ENCODE data around the gene HASPIN.
"Not testable (repeated sequence)": the region's sequence is repeated elsewhere in the genome, so short reads cannot be mapped to it uniquely, and the experiment has no call there.

The HASPIN gene

DNA sequence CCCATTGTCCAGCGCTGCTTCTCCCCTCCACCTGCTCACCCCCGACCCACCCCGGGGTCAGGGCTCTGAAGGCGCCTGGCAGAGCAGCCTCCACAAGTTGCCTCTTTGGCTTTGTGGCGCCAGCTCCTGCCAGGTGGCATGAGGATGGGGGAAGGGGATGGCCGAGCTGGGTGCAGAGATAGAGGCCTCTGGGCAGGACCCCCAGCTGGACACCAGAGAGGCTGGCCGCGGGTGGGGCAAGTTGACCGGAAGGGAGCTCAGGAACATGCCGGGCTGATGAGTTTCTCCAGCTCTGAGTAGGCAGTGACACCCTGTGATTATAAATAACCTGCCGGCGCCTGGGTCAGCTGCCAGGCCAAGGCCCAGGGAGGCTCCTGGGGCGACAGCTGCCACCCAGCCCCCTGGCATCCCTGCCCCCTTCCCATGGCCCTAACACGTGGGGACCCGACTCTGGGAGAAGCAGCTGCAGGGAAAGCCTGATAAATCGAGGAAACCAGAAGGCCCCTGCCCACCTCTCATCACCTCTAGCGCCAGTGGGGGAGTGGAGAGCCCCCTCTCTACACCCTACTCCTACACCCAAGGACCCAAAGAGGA, 28.5 kb upstream of the HASPIN start:
- DNase-seq (ENCODE audit: insufficient read length, low spot score) (no peak), FAIRE-seq (peak; percentile 51)
- TF ChIP-seq POU2F2 (IDR thresholded peaks at IDR 0.05; ENCODE audit: low read depth, low read length) (no peak), POLR2AphosphoS5 (IDR thresholded peaks at IDR 0.05; ENCODE audit: low read depth, low read length) (no peak), SPI1 (IDR thresholded peaks at IDR 0.05; ENCODE audit: low read depth, low read length) (no peak), PAX5 (IDR thresholded peaks at IDR 0.05; ENCODE audit: insufficient read depth, low read length, severe bottlenecking) (no peak), POLR2A (IDR thresholded peaks at IDR 0.05; ENCODE audit: low read depth, low read length) (no peak)

DNA sequence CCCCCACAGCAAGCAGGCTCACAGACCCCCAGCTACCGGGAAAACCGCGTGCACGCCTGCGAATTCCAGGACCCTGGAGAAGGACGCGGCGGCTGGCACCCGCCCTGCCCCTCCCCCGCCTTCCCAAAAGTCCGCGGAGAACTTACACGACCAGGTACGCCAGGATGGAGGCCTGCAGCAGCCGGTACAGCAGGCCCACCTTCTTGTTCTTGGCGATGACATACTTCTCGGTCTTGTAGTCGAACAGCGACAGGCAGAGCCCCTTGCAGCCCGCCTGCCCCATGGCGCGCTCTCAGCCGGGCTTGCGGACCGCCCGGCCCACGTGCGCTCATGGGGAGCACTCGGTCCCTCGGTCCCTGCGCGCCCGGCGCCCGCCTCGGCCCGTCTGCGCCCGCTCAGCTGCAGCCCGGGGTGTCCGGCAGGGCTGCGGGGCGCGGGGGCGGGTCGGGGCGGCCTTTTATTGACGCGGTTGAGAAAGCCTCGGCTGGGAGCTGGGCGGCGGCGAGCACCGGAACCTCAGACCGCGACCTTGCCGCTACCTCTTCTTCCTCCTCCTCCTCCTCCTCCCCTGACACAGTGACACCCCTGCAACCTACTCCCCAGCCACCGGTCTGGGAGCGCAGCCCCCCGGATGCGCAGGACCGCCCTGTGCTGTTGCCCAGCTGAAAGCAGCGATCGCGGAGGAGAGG, 27.8 kb upstream of the HASPIN start, which contains the start of gene P2RX5:
P2RX5 (minus strand) TSS at position 433 of the 689 bp plus-strand sequence; CDS start at position 283, 150 bp downstream.
- DNase-seq (ENCODE audit: insufficient read length, low spot score) (no peak), FAIRE-seq (peak; percentile 94)
- TF ChIP-seq POLR2AphosphoS5 (IDR thresholded peaks at IDR 0.05; ENCODE audit: low read depth, low read length) (no peak), POLR2A (IDR thresholded peaks at IDR 0.05; ENCODE audit: low read depth, low read length) (no peak), PAX5 (IDR thresholded peaks at IDR 0.05; ENCODE audit: insufficient read depth, low read length, severe bottlenecking) (no peak), TAF1 (IDR thresholded peaks at IDR 0.05; ENCODE audit: low read depth, low read length) (no peak), SPI1 (IDR thresholded peaks at IDR 0.05; ENCODE audit: low read depth, low read length) (peak; percentile 81), POU2F2 (IDR thresholded peaks at IDR 0.05; ENCODE audit: low read depth, low read length) (peak; percentile 40; the same call in 1 of the 2 replicates)

DNA sequence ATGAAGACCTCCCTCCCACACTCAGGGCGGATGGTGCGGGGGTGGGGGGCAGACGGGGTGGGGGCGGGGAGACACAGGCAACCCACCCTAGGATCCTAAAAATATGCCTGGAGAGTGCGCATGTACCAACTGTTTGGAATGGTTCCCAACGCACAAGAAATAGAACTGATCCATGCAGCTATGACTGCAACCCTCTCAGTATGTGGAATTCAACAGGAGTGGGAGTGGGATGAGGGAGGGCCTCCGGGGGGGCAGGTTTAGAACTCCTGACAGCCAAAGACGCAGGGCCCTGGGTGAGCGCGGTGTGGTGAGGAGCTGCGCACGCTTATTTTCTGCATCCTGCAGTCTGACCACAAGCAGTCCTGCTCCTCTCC, 26.6 kb upstream of the HASPIN start:
- FAIRE-seq (peak; percentile 51), DNase-seq (ENCODE audit: insufficient read length, low spot score) (no peak)
- TF ChIP-seq TAF1 (IDR thresholded peaks at IDR 0.05; ENCODE audit: low read depth, low read length), result no peak

DNA sequence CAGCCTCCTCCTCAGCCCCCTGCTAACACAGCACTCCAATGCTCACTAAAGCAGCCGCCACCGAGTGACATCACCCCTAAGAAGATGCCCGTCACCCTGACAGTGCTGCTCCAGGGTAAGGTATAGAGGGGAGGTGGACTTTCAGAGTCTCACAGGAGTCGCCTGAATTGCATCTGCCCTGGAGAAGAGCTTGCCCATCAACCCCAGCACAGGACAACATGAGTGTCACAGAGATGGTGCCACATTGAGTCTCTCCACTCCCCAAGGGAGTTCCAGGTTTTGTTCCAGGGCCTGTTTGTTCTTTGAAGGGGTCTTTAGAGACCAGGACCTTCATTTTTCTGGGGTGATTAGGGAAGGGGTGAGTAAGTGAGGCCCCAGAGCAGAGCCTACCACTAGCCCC, 25.6 kb upstream of the HASPIN start:
- FAIRE-seq, result no peak
- TF ChIP-seq POU2F2 (IDR thresholded peaks at IDR 0.05; ENCODE audit: low read depth, low read length), result no peak
- no peak for TF ChIP-seq PAX5 (IDR thresholded peaks at IDR 0.05; ENCODE audit: insufficient read depth, low read length, severe bottlenecking)
- TF ChIP-seq SPI1 (IDR thresholded peaks at IDR 0.05; ENCODE audit: low read depth, low read length), result no peak
- TF ChIP-seq TAF1 (IDR thresholded peaks at IDR 0.05; ENCODE audit: low read depth, low read length), result no peak
- no peak for TF ChIP-seq POLR2A (IDR thresholded peaks at IDR 0.05; ENCODE audit: low read depth, low read length)
- no peak for TF ChIP-seq POLR2AphosphoS5 (IDR thresholded peaks at IDR 0.05; ENCODE audit: low read depth, low read length)
- no peak for DNase-seq (ENCODE audit: insufficient read length, low spot score)

DNA sequence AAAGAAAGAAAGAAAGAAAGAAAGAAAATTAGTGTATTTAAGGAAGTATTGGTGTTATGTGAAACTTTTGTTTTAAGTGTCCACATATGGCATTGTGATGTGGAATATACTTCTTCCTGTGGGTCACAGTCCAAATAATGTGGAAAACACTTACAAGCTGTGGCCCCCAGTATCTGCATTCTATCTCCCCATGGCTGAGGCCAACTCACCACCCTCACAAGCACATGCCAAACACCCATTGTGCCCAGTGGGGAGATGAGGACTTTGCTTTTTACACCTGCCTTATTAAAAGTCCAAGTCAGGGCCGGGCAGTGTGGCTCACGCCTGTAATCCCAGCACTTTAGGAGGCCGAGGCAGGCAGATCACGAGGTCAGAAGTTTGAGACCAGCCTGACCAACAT, 23.8 kb upstream of the HASPIN start:
- TF ChIP-seq TAF1 (IDR thresholded peaks at IDR 0.05; ENCODE audit: low read depth, low read length) (no peak), POLR2A (IDR thresholded peaks at IDR 0.05; ENCODE audit: low read depth, low read length) (no peak), SPI1 (IDR thresholded peaks at IDR 0.05; ENCODE audit: low read depth, low read length) (no peak), POLR2AphosphoS5 (IDR thresholded peaks at IDR 0.05; ENCODE audit: low read depth, low read length) (no peak), PAX5 (IDR thresholded peaks at IDR 0.05; ENCODE audit: insufficient read depth, low read length, severe bottlenecking) (no peak), POU2F2 (IDR thresholded peaks at IDR 0.05; ENCODE audit: low read depth, low read length) (no peak)
- no peak for DNase-seq (ENCODE audit: insufficient read length, low spot score)
- no peak for FAIRE-seq

DNA sequence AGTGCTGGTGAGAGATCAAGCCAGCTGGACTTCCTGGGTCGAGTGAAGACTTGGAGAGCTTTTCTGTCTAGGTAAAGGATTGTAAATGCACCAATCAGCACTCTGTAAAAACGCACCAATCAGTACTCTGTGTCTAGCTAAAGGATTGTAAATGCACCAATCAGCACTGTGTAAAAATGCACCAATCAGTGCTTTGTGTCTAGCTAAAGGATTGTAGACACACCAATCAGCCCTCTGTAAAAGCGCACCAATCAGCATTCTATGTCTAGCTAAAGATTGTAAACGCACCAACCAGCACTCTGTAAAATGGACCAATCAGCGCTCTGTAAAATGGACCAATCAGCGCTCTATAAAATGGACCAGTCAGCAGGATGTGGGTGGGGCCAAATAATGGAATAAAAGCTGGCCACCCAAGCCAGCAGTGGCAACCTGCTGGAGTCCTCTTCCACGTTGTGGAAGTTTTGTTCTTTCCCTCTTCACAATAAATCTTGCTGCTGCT, 21.6 kb upstream of the HASPIN start:
- FAIRE-seq; DNase-seq (ENCODE audit: insufficient read length, low spot score): not testable (repeated sequence)

DNA sequence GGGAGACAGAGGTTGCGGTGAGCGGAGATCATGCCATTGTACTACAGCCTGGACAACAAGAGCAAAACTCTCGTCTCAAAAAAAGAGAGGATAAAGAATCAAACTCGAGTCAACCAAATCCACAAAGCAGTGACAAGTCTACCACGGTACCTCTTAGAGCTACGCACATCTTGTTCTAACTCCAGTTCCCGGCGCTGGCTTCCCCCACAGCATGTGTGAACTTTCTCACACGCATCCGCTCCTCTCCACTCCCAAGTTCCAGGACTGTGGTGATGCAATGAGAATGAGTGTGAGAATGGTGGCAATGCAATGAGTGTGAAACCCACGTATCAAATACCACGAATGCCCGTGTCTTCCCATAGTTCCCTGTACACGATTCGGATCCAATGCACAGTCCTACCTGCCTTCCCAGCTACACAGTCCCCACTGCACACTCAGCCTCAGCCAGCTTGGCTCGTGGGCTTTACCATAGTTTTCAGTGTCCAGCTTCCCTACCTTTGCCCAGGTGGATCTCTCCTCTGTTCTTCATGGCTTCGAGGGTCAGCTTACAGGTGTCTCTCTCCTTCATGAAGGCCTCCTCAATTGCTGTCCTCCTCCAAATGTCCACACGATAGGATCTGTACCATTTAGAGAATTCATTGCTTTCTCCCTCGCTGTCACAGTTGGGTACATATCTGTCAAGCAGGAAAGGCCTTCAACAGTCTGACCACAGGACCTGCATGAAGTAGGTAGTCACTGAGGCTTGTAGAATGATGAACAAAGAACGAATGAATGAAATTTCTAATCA, 18.6 kb upstream of the HASPIN start:
- TF ChIP-seq POU2F2 (IDR thresholded peaks at IDR 0.05; ENCODE audit: low read depth, low read length), result no peak
- no peak for TF ChIP-seq SPI1 (IDR thresholded peaks at IDR 0.05; ENCODE audit: low read depth, low read length)
- DNase-seq (ENCODE audit: insufficient read length, low spot score) (no peak), FAIRE-seq (no peak)

DNA sequence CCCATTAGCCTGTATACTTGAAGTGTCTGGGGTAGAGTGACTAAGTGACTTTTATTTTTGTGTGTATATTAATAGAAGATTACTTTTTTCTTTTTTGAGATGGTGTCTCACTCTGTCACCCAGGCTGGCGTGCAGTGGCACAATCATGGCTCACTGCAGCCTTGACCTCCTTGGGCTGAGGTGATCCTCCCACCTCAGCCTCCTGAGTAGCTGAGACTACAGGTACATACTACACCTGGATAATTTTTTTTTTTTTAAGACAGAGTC, 18.1 kb upstream of the HASPIN start:
- DNase-seq (ENCODE audit: insufficient read length, low spot score); FAIRE-seq: not testable (repeated sequence)

DNA sequence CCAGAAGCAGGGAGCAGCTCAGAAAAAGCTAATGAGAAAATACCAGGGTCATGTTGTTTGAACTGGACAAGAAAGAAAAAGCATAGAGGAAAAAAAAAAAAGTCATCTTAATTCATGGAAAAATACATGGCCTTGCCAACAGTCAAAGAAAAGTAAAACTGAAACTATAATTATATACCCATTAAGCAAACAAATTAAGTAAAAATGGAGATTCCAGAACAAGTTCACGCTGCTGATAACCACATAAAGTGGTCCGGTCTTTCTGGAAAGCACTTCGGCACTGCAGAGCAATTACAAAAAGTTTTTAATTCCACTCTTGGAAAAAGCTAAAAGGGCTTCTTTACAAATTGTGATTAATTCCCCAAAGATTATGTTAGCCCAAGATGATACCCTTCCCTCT, 15.3 kb upstream of the HASPIN start:
- TF ChIP-seq POLR2A (IDR thresholded peaks at IDR 0.05; ENCODE audit: low read depth, low read length) (no peak), PAX5 (IDR thresholded peaks at IDR 0.05; ENCODE audit: insufficient read depth, low read length, severe bottlenecking) (no peak), SPI1 (IDR thresholded peaks at IDR 0.05; ENCODE audit: low read depth, low read length) (no peak), POLR2AphosphoS5 (IDR thresholded peaks at IDR 0.05; ENCODE audit: low read depth, low read length) (no peak), TAF1 (IDR thresholded peaks at IDR 0.05; ENCODE audit: low read depth, low read length) (no peak), POU2F2 (IDR thresholded peaks at IDR 0.05; ENCODE audit: low read depth, low read length) (no peak)
- FAIRE-seq, result no peak
- DNase-seq (ENCODE audit: insufficient read length, low spot score), result no peak

DNA sequence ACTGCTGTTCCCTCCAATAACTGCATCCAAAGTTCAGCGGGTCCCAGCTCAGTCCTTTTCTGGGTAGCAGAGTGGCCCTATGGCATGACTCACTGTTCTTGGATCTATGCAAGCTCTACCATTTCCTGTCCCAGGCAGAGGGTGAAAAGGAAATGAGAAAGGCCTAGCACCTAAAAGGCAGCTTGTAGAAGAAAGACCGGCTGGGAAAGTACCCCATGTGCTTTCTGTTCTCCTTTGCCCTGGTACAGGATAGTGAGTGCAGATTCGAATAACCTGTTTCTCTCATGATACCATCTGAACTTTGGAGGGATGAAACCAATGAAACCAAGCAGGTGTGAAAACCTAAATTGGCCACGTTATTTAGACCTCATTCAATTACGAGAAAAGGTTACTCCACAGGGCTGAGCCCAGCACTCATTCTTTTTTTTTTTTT, 12.7 kb upstream of the HASPIN start:
- TF ChIP-seq POLR2A (IDR thresholded peaks at IDR 0.05; ENCODE audit: low read depth, low read length) (no peak), SPI1 (IDR thresholded peaks at IDR 0.05; ENCODE audit: low read depth, low read length) (peak; percentile 94), POU2F2 (IDR thresholded peaks at IDR 0.05; ENCODE audit: low read depth, low read length) (no peak; the same call in 1 of the 2 replicates), POLR2AphosphoS5 (IDR thresholded peaks at IDR 0.05; ENCODE audit: low read depth, low read length) (no peak), PAX5 (IDR thresholded peaks at IDR 0.05; ENCODE audit: insufficient read depth, low read length, severe bottlenecking) (peak; percentile 94), TAF1 (IDR thresholded peaks at IDR 0.05; ENCODE audit: low read depth, low read length) (no peak)
- DNase-seq (ENCODE audit: insufficient read length, low spot score) (peak; percentile 72), FAIRE-seq (peak; percentile 94)
